NCI-H2081 (cell line): Measurements from ENCODE around the gene PKN3.

ENCODE experiments used
- DNase-seq, 2 experiments: peaks; one replicate each; lab custom pipeline; 2025; lab: John Stamatoyannopoulos, UW

The PKN3 gene

DNA sequence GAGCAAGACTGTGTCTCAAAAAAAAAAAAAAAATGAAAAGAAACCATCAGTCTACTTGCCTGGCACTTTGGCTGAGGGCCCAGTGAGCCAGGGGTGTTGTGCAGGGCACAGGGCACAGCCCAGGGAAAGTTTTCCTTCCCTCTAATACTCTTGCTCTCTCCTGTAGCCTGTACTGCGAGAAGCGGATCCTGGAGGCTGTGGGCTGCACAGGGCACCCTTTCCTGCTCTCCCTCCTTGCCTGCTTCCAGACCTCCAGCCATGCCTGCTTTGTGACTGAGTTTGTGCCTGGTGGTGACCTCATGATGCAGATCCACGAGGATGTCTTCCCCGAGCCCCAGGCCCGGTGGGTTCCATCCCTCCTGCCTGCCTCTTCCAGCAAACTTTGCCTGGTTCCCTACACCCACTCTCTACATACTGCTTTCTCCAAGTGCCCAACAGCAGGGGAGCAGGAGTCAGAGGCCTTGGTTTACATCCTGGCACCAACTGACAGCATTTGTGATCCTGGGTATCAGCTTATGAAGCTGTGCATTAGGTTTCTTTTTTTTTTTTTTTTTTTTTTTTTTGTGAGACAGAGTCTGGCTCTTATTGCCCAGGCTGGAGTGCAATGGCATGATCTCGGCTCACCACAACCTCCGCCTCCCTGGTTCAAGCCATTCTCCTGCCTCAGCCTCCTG, 14.4 kb downstream of the PKN3 start:
- DNase-seq, result no peak

DNA sequence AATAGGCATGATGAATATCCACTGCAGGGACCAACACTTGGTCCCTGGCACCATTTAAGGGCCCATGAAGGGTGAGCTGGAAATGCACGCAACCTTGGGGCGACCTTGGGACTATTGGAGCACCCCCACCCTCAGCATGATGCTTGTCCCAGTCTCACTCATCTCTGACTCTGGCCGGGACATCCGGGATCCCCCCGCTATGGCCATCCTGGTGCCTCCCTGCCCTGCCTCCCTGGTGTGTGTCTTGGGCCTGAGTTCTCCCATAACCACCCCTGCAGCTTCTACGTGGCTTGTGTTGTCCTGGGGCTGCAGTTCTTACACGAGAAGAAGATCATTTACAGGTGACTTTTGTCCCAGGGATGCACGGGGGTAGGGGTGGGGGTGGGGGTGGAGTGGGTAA, 15.7 kb downstream of the PKN3 start:
- no peak for DNase-seq

DNA sequence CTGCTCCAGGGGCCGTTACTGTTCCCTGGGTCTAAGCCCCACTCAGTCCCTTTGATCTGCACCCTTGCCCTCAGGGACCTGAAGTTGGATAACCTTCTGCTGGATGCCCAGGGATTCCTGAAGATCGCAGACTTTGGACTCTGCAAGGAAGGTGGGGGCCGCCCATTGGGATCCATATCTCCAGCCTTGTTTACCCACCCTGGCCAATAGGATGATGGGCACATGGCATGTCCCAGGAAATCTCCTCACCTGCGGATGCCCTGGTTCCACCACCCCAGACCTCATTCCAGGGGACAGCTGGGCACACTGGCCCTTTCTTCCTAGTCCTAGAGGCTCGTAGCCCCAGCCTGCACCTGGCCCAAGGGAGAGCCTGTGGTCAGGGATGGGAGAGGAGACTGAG, 16.2 kb downstream of the PKN3 start:
- DNase-seq, result no peak

DNA sequence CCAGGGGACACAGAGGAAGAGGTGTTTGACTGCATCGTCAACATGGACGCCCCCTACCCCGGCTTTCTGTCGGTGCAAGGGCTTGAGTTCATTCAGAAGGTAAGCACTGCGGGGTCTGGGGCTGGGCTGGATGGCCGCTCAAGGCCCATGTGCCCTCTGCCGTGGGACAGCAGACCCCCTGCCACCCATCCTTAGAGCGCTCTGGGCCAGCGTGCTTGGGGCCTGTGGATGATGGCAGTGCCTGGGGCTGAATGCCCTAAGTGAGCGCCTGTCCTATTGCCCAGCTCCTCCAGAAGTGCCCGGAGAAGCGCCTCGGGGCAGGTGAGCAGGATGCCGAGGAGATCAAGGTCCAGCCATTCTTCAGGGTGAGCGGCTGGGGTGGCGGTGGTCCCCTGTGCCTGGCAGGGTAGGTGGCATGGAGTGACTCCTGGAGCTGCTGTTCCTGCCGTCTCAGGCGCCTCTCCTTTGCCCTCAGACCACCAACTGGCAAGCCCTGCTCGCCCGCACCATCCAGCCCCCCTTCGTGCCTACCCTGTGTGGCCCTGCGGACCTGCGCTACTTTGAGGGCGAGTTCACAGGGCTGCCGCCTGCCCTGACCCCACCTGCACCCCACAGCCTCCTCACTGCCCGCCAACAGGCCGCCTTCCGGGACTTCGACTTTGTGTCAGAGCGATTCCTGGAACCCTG, 17.8 kb downstream of the PKN3 start:
- DNase-seq, result no peak

DNA sequence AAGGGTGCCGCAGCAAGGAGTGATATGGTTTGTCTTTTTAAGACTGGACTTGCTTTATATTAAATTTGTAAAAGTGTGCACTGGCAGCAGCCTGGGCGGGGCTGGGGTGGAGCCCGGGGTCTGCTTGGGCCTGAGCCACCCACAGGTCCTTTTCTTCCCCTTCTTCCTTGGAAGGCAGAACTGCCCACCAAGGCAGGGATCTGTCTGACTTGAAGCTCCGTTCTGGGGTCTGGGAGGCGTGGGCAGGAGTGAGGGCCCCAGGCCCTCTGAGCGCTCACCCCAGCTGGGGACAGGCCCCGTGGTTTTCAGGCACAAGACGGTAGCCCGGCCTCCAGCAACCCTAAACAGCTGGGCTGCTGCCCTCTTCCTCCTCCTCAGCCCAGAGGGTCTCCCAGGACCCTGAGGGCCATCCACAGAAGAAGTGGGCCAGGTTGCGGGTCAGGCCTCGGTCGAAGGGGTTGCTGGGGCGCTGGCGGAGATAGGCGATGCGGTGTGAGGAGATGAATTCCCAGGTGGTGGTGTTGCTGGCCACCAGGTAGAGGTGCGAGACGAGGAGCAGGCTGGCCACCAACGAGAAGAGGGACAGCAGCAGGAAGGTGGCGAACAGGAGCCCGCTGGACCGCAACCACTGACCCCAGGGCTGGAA, 18.7 kb downstream of the PKN3 start:
- DNase-seq, result no peak

DNA sequence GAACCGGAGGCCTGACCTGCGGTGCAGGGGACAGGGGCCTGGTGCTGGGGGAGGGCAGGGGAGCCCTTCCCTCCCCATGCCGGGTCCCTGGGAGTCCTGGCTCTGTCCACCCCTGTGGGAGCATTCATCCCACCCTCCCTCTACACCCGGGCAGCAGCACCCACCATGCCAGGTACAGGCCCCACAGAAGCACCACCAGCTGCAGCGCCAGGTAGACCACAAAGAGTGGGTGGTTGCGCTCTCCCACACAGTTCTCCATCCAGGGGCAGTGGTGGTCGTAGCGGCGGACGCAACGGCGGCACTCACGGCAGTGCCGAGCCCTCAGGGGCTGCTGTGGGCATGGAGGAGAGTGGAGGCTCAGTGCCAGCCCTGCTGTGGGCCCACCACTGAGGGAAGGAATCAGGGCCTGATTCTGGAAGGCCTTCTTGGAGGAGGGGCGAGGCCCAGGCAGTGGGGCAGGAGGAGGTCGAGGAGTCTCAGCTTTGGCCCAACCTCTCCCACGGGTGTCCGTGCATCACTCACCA, 19.2 kb downstream of the PKN3 start:
- DNase-seq, result no peak

DNA sequence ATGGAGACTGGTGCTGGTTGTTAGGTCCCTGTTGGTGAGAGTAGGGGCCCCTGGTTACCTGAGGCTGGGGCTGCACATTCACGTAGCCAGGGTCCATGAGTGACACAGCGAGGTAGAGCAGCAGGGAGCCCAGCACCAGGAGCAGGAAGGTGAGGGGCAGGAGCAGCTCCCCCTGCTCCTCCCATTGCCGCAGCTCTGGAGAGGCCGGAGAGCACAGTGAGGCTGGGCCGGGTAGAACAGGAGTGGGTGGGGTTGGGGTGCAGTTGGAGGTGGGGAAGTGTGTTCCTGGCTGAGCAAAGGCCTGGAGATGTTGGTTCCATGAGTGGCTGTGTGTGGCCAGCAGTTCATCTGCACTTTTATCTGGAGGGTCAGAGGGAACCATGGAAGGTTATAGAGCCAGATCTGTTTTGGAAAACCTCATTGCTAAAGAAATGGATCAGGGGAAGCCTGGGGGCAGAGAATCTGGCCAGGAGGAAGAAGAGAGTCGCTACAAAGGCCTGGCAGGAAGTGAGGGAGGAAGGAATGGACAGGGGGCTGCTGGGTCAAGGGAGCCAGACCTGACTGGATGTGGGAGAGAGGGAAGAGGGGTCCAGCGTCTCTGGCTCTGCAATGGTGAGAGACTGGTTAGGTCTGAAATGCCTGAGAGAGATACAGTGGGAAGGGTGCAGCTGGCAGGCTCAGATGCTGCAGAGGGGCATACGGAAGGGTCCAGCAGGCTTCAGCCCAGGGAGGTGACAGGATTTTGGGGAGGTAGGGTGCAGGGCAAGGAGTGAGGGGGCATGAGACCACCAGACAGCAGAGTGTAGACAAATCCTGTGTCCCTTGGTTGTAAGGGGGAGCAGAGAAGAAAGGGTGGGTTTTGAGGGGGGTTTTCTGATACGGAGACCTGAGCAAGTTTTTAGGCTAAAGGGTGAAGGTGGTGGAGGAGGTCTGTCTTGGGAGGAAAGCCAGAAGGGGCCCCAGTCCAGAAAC, 20.4 kb downstream of the PKN3 start:
- DNase-seq, result no peak

DNA sequence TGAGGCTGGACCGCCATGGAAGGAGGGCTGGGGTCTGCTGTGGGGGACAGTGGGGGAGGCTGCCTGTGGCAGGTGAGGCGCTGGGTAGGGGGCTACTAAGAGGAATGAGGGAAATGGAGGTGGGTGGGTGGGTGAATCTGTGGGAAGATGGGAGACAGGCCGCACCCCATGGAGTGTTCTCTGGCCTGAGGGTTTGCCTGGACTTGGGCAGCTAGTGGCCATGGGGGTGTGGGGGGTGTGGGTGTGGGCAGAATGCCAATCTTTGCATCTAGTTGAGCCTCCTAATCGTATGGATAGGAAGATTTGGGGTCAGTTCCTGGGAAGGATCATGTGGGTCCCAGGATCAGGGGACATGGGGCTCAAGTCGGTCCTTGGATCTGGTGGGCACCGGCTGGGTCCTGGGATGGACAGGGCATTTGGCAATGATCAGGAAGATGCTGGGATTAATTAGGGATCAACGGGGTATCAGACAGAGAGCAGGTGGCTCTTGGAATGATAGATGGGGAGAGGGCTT, 21.1 kb downstream of the PKN3 start:
- no peak for DNase-seq

DNA sequence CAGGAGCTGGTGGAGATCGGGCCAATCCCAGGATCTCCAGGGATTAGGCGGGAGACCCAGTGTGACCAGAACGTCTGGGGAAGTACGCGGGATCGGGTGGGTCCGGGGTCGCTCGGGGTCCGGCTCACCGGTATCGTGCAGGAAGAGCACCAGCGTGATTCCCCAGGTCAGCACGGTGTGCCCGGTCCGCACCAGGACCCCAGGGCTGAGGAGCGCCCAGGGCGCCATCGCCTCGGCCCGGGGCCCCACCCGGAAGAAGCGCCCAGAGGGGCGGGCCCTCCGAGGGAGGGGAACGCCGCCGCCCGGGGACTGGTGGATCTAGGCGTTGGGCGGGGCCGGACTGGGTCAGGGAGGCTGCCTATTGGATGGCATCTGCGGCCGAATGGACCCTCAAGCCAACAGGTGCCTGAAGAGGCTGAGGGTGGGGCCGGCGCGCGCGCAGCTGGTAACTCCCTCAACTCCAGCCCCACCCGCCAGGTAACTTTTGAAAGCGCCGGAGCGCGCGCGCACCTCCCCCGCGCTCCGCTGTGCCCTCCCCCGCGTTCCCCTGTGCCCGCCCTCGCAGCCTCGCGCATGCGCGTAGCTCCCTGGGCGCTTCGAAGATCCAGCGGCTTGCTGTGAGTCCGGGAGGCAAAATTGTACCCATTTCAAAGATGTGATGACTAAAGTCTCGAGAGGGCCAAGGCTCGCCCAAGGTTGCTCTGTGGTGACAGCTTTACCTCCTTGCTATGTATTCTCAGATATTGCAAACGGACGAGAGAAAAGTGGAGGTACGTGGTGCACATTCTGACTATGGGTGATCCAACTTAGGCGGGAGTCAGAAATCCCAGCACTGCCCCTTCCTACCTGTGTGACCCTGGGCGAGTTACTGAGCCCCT, 21.8 kb downstream of the PKN3 start, which contains the start of gene ZDHHC12:
Gene ZDHHC12 (minus strand): TSS at position 262 of the 878 bp plus-strand sequence. CDS start 34 bp downstream, at position 228.
- DNase-seq, result peak; percentile 98 to 99

DNA sequence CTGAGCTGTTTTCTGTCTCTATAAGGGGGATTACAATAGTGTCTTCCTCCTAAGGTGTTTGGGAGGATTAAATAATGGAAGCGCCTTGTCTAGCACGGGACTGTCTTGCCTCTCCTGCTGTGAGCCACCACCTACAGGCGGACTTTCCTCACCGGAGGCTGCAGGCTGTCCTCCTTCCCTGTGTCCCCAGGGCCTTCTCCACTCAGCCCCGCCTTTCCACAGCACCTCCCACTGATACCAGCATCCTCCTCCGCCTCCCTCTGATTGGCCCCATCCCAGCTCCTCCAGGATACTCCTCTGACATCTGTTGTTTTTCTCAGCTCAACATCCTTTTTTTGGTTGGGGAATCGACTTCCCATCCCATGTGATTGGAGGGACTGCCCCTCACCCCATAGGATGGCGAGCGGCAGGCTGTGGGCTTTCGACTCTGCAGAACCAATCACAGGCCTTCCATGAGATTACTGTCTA, 22.5 kb downstream of the PKN3 start:
- peak; percentile 70 to 72 for DNase-seq

DNA sequence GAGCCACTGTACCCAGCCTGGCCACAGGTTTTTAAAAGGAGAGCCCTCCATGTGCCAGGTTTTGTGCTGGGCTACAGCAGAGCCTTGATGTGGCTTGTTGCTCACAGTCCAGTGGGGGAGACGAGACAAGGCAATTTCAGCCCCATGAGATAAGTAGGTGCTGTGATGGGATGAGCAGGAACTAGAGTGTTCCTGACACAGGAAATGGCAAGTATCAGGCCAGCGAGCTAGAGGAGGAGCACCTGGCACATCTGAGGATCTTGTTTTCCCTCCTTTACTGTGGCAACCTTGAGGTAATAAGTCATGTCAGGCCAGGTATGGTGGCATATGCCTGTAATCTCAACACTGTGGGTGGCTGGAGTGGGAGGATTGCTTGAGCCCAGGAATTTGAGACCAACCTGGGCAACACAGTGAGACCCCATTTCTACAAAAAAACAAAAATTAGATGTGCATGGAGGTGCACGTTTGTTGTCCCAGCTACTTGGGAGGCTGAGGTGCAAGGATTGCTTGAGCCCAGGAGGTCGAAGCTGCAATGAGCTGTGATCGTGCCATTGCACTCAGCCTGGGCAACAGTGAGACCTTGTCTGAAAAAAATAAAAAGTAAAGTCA, 25.4 kb downstream of the PKN3 start:
- no peak for DNase-seq

DNA sequence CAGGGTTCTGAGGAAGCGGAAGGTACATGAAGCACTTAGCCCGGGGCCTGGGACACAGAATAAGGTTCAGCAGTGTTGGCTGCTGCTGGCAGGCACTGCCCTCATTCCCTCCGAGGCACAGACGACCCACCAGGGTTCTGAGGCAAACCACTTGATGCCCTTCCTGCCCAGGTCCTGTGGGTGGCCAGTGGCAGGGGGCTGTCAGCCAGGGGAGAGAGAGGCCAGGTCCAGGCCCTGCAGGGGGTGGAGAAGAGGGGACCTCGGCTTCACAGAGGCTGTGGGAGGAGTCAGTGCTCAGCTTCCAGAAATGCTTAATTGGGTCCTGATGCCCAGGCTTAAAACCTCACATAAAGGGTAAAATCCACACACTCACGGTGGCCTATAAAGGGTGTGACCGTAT, 26.0 kb downstream of the PKN3 start:
- DNase-seq, result no peak

DNA sequence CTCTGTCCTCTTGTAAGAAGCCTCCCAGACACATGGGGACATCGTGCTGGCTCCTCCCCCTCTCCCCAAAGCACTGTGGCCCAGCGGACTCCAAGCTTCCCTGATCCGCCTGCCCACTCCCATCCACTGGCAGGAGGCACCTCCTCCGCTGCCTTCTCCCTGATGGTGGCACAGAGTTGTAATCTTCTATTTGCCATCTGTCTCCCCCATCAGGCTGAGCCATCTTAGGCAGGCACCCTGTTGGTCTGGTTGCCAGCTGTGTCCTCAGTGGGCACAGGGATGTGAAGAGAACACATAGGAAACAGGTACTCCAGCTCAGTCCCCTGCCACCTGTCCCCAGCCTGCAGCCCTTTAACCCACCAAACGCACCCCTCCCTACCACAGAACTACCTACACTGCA, 27.0 kb downstream of the PKN3 start:
- peak in 1 of 2 experiments; percentile 54 for DNase-seq

DNA sequence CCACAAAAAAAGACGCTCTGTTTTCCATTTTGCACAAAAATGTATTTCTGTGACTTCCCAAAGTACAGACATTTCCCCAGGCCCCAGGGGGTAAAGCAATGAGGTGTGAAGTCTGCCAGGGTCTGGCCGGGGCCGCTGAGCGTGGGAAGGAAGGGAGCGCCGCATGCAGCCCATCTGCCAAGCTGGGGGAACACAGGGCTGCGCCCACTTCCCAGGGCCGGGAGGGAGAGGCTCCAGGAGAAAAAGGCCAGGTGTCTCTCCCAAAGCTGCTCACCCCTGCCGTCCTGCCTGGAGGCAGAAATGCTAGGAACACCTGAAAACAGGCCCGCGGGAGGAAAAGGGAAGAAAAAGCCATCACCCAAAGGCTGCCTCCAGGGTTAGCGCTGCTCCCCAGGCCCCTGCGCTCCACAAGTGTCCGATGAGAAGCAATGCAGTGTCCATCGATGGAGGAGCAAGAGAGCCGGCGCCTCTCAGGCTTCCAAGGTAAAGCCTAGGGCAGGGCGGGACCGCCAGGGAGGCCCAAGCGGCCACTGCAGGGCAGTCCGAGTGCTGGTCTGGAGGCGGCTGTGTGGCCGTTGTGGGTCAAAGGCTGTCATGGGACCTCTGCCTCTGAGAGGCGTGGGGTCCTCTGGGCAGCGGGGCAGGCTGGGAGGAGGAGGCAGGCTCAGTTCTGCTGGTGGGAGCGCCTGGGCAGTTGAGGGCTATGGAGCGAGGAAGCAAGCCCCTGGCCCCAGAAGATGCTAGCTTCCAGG, 27.6 kb downstream of the PKN3 start:
- DNase-seq, result peak in 1 of 2 experiments; percentile 47

DNA sequence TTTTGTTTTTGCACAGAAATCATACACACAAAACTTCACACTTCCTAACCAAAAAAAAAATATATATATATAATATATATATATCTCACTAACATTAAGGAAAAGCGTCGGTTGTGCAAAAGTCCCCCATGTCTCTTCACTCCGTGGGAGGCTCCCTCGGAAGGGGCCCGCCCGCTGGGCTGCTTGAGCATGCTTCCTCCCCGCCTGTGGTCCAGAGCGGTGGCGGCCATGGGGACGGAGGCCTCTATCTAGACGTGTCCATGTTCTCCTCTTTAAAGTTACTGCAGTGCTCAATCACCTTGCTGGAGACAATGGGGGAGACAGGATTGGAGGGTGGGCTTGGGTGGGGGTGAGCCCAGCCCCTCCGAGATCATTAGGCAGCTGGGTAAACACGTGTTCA, 28.8 kb downstream of the PKN3 start:
- DNase-seq, result no peak

DNA sequence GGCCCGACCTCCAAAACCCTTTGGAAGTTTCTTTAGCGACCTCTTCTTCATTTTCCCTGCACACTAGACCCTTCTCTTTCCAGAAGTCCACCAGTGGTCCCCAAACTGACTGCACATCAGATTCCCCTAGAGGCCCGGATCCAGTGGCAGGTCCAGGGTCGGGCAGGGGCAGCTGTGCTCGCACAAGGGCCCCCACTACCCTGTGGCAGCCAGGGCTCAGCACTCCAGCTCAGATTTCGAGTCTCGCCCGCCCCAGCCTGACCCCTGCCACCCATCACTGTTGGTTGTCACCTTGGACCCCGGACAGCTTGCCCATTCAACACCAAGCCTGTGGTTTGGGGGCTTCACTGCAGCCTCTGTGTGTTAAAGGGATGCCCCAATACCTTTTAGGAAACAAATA, 29.4 kb downstream of the PKN3 start:
- DNase-seq, result no peak

DNA sequence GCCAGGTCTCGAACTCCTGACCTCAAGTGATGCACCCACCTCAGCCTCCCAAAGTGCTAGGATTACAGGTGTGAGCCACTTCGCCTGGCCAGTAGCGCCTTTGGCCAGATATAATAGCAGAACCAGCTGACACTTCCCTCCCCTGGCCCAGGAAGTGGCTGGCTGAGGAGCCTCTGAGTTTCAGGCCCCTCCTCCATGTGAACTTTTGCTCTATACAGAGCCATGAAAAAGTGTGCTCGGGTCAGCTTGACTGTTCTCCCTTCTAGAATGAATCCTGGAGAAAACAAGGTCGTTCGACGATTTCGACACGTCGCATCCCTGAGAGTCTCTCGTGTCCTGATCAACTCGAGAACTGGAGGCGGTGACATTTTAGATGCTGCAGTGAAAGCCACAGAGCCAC, 30.3 kb downstream of the PKN3 start:
- no peak for DNase-seq

DNA sequence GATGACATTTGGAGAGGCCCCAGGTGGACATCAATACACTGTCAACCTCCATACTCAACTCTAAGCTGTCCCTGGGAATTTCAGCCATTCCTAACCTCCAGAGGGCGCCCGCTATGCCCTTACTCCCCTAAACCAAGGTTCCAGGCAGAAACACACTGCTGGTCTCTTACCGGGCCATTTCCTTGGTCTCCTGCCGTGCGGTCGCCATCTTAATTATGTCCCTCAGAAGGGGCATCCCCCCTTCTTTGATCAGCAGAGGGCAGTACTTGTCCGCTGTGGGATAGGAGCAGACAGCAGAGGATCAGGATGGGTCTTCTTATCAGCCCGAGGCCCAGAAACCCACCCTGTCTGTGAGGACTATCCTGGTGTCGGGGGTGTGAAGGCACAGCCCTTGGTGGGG, 31.0 kb downstream of the PKN3 start:
- peak; percentile 80 to 83 for DNase-seq

DNA sequence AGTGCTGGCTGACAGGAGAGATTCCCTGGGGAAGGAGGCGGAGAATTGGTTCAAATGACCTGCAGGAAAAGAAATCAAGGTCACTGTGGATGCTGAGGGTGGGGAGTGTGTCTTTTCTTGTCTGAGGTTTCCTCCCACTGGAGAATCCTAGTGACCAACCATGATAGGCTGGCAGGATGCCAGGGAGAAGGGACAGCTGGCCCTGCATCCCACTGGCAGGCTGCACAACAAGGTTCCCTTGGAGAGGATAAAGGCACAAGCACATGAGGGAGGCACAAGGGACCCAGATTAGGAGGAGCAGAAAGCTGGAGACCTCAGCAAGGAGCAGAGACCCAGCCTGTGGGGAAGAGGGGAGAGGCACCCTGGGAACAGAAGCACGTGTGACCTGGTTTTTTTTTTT, 33.1 kb downstream of the PKN3 start:
- peak in 1 of 2 experiments; percentile 19 for DNase-seq
